ENCODE measurements around the gene RCE1.

- TF ChIP-seq CTCF (conservative IDR thresholded peaks at IDR 0.05 in 1 of 2, IDR thresholded peaks at IDR 0.05 in 1 of 2; ENCODE audit: extremely low read depth in 1 of 2, insufficient read depth in 1 of 2, low read depth in 1 of 2, low read length in 2 of 2) (no peak), EZH2 (IDR thresholded peaks at IDR 0.05; ENCODE audit: borderline replicate concordance, low read length) (no peak)
These were observed 28.6 kb upstream of the RCE1 start for GRCh38 chr11:66814678-66815077.

All from mammary epithelial cell (primary cell).